Right cardiac atrium (tissue), 5 donors: Measurements from ENCODE around the gene SCMH1. TPM values are rescaled to one million over a fixed set of nuclear protein-coding genes. Genes with fewer than 3 reads are reported as not detected.
"Not testable (repeated sequence)": the region's sequence is repeated elsewhere in the genome, so short reads cannot be mapped to it uniquely, and the experiment has no call there.

Experiments
- ATAC-seq, 2 donors: fragments of 200-7000 bp; cut with Tn5 transposase; one replicate each; pipeline versions ENCODE4 v1.8.0 to v1.9.1; 2020; ENCODE audit warnings: moderate library complexity in 2 of 2, mild to moderate bottlenecking in 1 of 2
- DNase-seq, 3 donors: peaks; one replicate each; pipeline ENCODE4 v3.0.0-alpha.2; 2020
- H3K27ac ChIP-seq: one replicate; pipeline ENCODE4 v1.5.1; 2013; ENCODE audit warnings: mild to moderate bottlenecking, low read length, control low read depth, moderate library complexity
- H3K27me3 ChIP-seq: one replicate; pipeline ENCODE4 v1.6.1; 2013; ENCODE audit not compliant: control insufficient read depth, insufficient read depth
- H3K4me1 ChIP-seq: one replicate; pipeline ENCODE4 v1.6.1; 2013; ENCODE audit warnings: low read length; ENCODE audit not compliant: control insufficient read depth, insufficient read depth
- H3K4me3 ChIP-seq: one replicate; pipeline ENCODE4 v1.5.1; 2013; ENCODE audit warnings: low read length, control low read depth
- H3K9me3 ChIP-seq: one replicate; pipeline ENCODE4 v1.6.1; 2013; ENCODE audit warnings: low read length; ENCODE audit not compliant: control insufficient read depth
- WGBS: extraction: QIAGEN DNeasy Blood & Tissue Kit; methylation state at CpG from one replicate; pipeline ENCODE4 v1.1.7; 2013; 5-methylcytosine and 5-hydroxymethylcytosine counted together
- intact Hi-C, 4 donors: fragments of 100-400 bp; cut with DNase I; formaldehyde crosslinking; loops; one replicate each; pipeline versions ENCODE4 v1.11.0 to v1.14.0; 2022 to 2023
- polyA plus RNA-seq: library from polyadenylated mRNA; stranded (reverse); fragments of 200-250 nt; gene quantifications from one replicate; pipeline ENCODE4 v1.2.3, GENCODE V29; 2013
- total RNA-seq, 4 donors: library from RNA; stranded (reverse); fragmentation: NEBNext Ultra II Directional; extraction: Animal tissue kit (Norgen Biotek cat#: 25700); gene quantifications; one replicate each; pipeline ENCODE4 v1.2.1, GENCODE V29; 2021
- donor health status: healthy with polysubstance abuse.
- donor health status: DM: no; HTN: yes; CAD: no.
- donor health status: DM: no; HTN: no; CAD: no.
- donor health status: DM: no; HTN: yes; CAD: no; lungs with severe emphysema.
- donor health status: DM: yes; HTN: yes; CAD: no.

Gene SCMH1
- total and polyA plus RNA-seq, 5 donors: 42.6 to 66.5 (median 54.5) TPM

- Histone ChIP-seq H3K4me1 (peaks cover 1% of the 10 kb centered on the region), H3K27me3 (no peaks in the 10 kb centered on the region), H3K27ac (no peak overlapping the region), H3K4me3 (no peak overlapping the region), H3K9me3 (no peaks in the 10 kb centered on the region)
- no peak for DNase-seq
- intact Hi-C loops: no loop called here
- ATAC-seq: no peak
Observed at GRCh38 chr1:41235893-41236292, 6.2 kb downstream of the SCMH1 start.

GRCh38 chr1:41233708-41234107, 8.4 kb downstream of the SCMH1 start:
- no peak overlapping the region for H3K27ac ChIP-seq
- no peaks in the 10 kb centered on the region for H3K27me3 ChIP-seq
- no peaks in the 10 kb centered on the region for H3K9me3 ChIP-seq
- H3K4me1 ChIP-seq: peaks cover 1% of the 10 kb centered on the region
- DNase-seq (no peak), ATAC-seq (no peak)
- intact Hi-C loops: no loop called here
- no peak overlapping the region for H3K4me3 ChIP-seq
- WGBS: 53% methylated on average over 1 of the region's 1 CpG

- ATAC-seq: no peak
- 60% methylated on average over 3 of the region's 3 CpGs for WGBS
- Histone ChIP-seq H3K27me3 (no peaks in the 10 kb centered on the region), H3K4me3 (no peak overlapping the region), H3K9me3 (no peaks in the 10 kb centered on the region), H3K27ac (no peak overlapping the region), H3K4me1 (peaks cover 1% of the 10 kb centered on the region)
- intact Hi-C loops: no loop called here
- DNase-seq: no peak
Observed at GRCh38 chr1:41232305-41232704, 9.8 kb downstream of the SCMH1 start.

- ATAC-seq (no peak), DNase-seq (no peak)
- intact Hi-C loops: no loop called here
- H3K4me3 ChIP-seq: no peak overlapping the region
- no peak overlapping the region for H3K27ac ChIP-seq
- H3K4me1 ChIP-seq: peaks cover 5% of the 10 kb centered on the region
- WGBS: 79% methylated on average over 2 of the region's 2 CpGs
- no peaks in the 10 kb centered on the region for H3K27me3 ChIP-seq
- no peaks in the 10 kb centered on the region for H3K9me3 ChIP-seq
Observed at GRCh38 chr1:41230656-41231055, 11.4 kb downstream of the SCMH1 start.

- H3K27me3 ChIP-seq, H3K9me3 ChIP-seq, H3K4me3 ChIP-seq, intact Hi-C loops, H3K4me1 ChIP-seq, H3K27ac ChIP-seq, DNase-seq, ATAC-seq: not testable (repeated sequence)
- 98% methylated on average over 2 of the region's 2 CpGs for WGBS
Observed at GRCh38 chr1:41229219-41229618, 12.9 kb downstream of the SCMH1 start.

GRCh38 chr1:41226815-41227434, 15.2 kb downstream of the SCMH1 start:
- intact Hi-C loops: no loop called here
- WGBS: 51% methylated on average over 3 of the region's 3 CpGs
- no peaks in the 10 kb centered on the region for H3K9me3 ChIP-seq
- ATAC-seq (no peak), DNase-seq (no peak)
- no peaks in the 10 kb centered on the region for H3K27me3 ChIP-seq
- H3K4me3 ChIP-seq: no peak overlapping the region
- peaks cover 4% of the 10 kb centered on the region for H3K4me1 ChIP-seq
- no peak overlapping the region for H3K27ac ChIP-seq

- DNase-seq (no peak), ATAC-seq (no peak)
- Histone ChIP-seq H3K27ac (no peak overlapping the region), H3K4me3 (no peak overlapping the region), H3K27me3 (no peaks in the 10 kb centered on the region), H3K4me1 (peaks cover 4% of the 10 kb centered on the region), H3K9me3 (no peaks in the 10 kb centered on the region)
- 98% methylated on average over 3 of the region's 3 CpGs for whole genome bisulfite sequencing
- intact Hi-C loops: no loop called here
Observed at GRCh38 chr1:41225495-41225894, 16.6 kb downstream of the SCMH1 start.

- 41% methylated on average over 2 of the region's 2 CpGs for WGBS
Observed at GRCh38 chr1:41222496-41222895, 19.6 kb downstream of the SCMH1 start.

GRCh38 chr1:41221995-41222394, 20.1 kb downstream of the SCMH1 start:
- no peak overlapping the region for H3K4me3 ChIP-seq
- no peak for ATAC-seq
- intact Hi-C loops: no loop called here
- no peak overlapping the region for H3K27ac ChIP-seq
- no peaks in the 10 kb centered on the region for H3K27me3 ChIP-seq
- H3K4me1 ChIP-seq: peaks cover 3% of the 10 kb centered on the region
- no peaks in the 10 kb centered on the region for H3K9me3 ChIP-seq
- DNase-seq: no peak

More at GRCh38 chr1:41222496-41222895, 19.6 kb downstream of the SCMH1 start:
- ATAC-seq (peak in 1 of 2 donors; percentile 36), DNase-seq (no peak)
- H3K4me3 ChIP-seq: no peak overlapping the region
- H3K9me3 ChIP-seq: no peaks in the 10 kb centered on the region
- no peak overlapping the region for H3K27ac ChIP-seq
- no peaks in the 10 kb centered on the region for H3K27me3 ChIP-seq
- intact Hi-C loops: no loop called here
- peaks cover 4% of the 10 kb centered on the region for H3K4me1 ChIP-seq

GRCh38 chr1:41218152-41218551, 24.0 kb downstream of the SCMH1 start:
- H3K27me3 ChIP-seq: no peaks in the 10 kb centered on the region
- ATAC-seq: no peak
- 100% methylated on average over 1 of the region's 1 CpG for WGBS
- no peak for DNase-seq
- no peak overlapping the region for H3K4me3 ChIP-seq
- no peaks in the 10 kb centered on the region for H3K9me3 ChIP-seq
- no peak overlapping the region for H3K27ac ChIP-seq
- no peaks in the 10 kb centered on the region for H3K4me1 ChIP-seq
- intact Hi-C loops: no loop called here

- ATAC-seq (no peak), DNase-seq (no peak)
- Histone ChIP-seq H3K4me1 (no peaks in the 10 kb centered on the region), H3K9me3 (no peaks in the 10 kb centered on the region), H3K27me3 (no peaks in the 10 kb centered on the region), H3K27ac (no peak overlapping the region), H3K4me3 (no peak overlapping the region)
- intact Hi-C loops: no loop called here
- 60% methylated on average over 1 of the region's 1 CpG for WGBS
Observed at GRCh38 chr1:41217441-41217840, 24.7 kb downstream of the SCMH1 start.

GRCh38 chr1:41215623-41216022, 26.5 kb downstream of the SCMH1 start:
- Histone ChIP-seq H3K4me3 (no peak overlapping the region), H3K27ac (no peak overlapping the region), H3K27me3 (no peaks in the 10 kb centered on the region), H3K4me1 (no peaks in the 10 kb centered on the region), H3K9me3 (no peaks in the 10 kb centered on the region)
- ATAC-seq (no peak), DNase-seq (no peak)
- intact Hi-C loops: no loop called here
